Fibroblast of skin of back (primary cell): ENCODE measurements around the gene KDSR.
"Not testable (repeated sequence)": the region's sequence is repeated elsewhere in the genome, so short reads cannot be mapped to it uniquely, and the experiment has no call there.

Experiments
- DNase-seq: peaks from one replicate; pipeline ENCODE4 v3.0.0-alpha.2; 2013

Gene KDSR

DNA sequence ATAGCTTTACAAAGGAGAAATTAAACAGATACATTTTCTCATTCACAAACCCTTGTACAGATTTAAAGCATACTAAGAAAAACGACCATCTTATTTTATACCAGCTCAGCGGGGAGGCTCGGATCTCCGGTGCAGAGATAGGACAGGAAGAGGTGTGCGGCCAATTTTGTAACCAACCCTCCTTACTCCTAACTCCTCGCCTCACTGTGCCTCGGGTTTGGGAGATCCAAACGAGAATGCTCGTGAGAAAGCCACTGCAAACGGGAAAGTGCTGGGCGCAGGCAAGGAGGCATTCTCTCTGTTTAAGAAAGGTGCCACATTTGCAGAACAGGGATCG lies 1.2 kb downstream of the KDSR start:
- DNase-seq = no peak

DNA sequence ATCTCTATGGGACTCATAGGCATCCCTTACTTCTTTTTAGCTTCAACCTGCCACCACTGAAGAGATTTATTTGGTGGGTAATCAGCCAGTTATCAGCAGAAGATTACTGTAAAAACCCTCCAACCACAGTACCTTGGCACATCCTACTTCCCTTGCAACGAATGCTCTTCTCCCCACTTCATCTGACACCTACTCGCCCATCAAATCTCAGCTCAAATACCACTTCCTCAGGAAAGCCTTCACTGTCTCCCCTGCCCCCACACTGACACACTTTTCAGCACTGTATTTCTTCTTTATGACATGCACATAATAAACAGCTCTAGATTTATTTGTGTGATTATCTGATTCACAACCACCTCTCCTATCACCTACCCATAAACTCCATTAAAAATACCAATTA lies 3.1 kb downstream of the KDSR start:
- no peak for DNase-seq

DNA sequence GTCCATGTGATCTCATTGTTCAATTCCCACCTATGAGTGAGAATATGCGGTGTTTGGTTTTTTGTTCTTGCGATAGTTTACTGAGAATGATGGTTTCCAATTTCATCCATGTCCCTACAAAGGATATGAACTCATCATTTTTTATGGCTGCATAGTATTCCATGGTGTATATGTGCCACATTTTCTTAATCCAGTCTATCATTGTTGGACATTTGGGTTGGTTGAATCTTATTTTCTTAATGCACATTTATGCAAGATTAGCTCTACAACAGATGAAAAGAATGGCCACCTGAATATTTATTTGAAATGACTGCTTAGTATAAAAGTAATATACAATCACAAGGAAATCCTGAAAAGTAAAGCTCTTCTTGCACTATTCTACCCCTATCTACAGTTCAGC lies 3.6 kb downstream of the KDSR start:
- not testable (repeated sequence) for DNase-seq

DNA sequence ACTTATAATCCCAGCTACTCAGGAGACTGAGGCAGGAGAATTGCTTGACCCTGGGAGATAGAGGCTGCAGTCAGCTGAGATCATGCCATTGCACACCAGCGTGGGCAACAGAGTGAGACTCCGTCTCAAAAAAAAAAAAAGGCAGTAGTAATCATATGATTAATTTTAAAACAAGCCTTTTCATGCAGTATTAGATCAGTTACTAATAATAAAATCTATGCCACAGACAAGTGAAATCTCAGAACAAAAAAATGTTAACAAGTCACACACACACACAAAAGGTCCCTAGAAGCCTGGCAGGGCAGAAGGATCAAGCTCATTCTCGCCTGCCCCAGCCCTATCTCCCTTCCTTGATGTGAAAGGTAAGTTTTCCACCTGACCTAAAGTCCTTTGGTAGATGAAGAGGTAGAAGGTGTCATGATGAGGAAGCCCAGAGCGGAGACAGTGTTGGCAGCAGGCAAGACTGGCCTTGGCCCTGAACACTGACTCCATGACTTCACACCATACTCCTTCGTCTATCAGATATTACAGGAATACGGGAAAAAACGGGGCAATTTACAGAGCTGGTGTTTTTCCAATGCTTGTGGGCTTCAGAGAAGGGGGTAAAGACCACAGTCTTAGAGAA lies 10.6 kb downstream of the KDSR start:
- no peak for DNase-seq

DNA sequence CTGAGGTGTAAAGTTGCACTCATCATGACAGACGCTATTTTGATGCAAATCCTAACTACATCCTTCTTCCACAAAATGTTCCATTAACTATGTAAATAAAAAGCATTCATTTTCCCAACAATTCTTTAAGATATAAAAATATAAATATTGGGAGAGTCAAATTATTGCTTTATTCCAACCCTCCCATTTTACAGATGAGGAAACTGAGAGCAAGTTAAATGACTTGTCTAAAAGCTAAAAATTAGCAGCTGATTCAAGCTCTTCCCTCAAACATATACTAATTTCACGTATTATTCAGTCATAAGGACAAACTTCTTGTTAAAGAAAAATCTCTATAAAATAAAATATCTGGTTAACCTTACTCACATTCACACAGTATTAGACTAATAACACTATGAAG lies 16.8 kb downstream of the KDSR start:
- DNase-seq = no peak

DNA sequence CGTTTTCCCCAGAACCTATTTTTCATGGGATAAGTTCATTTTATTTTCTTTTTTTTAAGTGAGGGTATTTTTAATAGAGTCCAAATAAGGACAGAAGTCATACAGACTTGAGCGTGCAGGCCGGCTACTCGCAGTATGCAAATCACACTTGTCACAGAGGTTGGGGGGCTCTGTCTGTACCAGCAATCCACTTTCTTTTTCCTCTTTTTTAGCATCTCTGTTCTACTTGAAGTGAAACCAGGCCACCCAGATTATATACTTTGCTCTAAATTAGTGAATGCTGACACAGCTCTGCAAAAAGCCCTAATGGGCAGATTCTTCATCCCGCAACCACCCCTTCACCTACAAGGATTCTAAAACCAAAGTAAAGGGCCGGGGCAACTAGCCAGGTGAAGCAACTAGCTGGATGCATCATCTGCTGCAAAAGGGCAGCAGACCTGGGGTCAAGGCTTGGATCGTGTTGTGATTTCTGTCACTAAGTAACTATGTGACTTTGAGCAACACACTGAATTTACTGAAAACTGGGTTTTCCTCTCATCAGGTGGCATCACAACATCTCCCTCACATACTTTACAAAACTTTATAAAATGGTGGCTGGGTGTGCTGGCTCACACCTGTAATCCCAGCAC lies 18.4 kb downstream of the KDSR start:
- DNase-seq = no peak

DNA sequence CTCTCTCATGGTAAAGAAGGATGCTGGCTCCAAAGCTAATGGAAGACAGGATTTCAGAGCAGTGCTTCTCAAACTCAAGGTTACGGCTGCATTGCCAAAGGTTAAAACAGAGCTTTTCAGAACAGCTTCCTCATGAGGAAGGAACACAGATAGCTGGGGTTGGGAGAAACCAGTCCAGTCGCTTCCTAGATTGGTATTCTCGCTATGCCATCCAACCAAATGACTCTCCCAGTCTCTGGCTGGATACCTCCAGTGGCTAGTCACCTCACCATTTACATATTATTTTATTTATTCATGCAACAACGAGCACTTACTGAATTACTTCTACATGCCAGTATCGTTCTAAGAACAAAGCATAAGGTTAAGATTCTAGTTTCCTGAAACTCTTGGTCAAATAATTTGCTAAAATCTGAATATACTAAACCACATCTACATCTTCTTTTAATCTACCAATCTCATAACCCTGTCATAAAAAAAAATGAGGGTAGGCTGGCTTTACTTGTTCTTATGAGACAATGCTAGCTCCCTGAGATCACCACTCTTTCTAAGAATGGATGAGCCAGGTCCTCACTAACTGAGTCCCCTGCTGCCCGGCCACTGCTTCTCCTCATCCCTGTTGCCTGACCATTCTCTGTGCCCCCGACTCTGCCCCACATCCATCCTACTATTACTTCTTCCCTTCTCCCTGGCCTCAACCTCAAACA lies 20.4 kb downstream of the KDSR start:
- no peak for DNase-seq

DNA sequence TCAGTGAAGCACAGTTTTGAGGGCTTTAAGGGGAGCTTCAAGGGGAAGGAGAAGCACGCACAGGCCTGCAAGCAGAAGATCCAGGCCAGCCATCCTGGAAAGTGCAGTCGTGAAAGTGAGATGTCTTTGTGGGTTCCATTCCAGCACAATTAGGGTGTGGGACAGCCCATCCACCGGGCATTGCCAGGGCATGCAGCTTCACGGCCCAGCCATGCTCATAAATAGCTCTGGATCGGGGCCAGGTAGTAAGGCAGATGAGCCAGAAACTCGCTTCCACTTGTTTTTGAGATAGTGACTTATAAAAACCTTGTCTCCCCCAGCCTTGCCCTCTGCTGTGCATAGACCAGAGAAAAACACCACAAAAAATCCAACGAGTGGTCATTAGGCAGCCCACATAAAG lies 21.0 kb downstream of the KDSR start:
- DNase-seq = no peak

DNA sequence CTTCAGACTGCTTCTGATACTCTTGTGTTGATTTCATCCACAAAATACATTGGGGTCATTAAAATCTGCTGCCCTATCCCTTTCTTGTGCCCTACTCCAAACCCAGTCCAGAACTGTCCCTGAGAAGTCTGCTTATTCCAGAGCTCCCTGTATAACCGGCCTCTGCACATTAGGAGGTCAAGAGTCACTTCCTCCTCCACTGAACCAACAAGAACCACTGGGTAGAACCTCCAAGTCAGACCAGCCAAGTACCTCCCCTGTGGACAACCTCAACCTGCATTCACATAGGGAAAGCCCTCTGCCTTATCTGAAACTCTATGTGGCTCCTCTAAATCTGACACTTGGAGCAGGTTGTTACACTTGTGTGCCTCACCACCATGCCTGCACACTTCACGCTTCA lies 22.1 kb downstream of the KDSR start:
- DNase-seq = no peak

DNA sequence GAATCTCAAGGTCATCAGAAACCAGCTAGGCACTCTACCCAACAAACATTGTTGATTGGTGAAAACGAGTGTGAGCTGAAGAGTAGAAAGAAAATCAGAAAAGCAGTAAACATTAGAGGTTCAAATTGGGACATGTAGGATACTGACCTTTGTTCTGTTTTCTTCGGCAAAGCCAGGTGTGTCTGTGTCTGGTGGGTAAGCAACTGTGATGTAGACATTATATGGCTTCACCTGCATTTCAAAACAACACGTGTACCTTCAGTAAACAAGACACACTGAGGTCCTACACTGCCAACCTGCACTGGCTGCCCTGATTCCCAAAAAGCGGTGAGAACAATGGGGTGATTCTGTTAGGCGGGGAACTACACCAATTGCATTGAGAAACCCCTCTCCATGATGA lies 22.7 kb downstream of the KDSR start:
- no peak for DNase-seq

DNA sequence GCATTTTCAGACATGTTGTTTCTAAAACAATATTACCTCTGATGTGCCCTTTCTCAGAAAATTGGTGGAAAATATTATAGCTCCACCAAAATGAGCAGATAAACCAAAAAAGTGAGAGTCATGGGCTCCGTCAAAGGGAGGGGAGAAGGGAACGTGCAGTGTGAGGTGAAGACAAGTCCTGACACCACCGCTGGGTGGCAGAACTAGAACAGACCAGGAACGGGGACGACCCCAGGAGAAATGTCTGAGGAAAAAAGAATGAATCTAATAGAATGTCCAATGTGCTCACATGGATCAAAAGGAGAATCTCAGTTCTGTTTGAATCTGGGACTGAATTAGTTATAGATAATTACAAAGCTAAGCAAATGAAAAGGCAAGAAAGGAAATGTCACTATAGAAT lies 24.8 kb downstream of the KDSR start:
- peak; percentile 40 for DNase-seq

DNA sequence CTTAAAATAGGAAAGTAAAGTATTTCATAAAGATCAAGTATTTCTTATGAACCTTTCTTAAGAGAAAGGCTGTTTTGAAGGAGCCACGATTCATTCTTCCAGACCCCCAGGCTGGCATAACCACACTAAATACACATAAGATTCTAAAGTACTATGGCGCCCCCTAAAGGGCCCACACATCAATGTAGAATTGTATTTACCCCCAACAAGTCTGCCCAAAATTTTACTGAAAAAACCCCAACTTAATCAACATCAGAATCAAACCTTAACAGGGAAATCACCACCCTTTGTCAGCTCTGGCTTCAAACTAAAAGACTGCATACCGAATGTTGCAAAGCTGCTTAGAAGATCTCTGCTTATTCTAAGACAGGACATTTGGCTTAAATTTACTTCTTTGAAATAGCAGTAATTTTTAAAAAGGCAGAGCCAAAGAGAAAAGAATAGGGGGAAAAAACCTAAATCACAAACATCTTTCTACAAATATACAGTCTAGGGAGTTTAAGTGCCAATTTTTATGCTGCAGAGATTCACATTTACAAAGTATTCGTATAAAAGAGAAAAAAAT lies 27.0 kb downstream of the KDSR start:
- peak; percentile 49 for DNase-seq

DNA sequence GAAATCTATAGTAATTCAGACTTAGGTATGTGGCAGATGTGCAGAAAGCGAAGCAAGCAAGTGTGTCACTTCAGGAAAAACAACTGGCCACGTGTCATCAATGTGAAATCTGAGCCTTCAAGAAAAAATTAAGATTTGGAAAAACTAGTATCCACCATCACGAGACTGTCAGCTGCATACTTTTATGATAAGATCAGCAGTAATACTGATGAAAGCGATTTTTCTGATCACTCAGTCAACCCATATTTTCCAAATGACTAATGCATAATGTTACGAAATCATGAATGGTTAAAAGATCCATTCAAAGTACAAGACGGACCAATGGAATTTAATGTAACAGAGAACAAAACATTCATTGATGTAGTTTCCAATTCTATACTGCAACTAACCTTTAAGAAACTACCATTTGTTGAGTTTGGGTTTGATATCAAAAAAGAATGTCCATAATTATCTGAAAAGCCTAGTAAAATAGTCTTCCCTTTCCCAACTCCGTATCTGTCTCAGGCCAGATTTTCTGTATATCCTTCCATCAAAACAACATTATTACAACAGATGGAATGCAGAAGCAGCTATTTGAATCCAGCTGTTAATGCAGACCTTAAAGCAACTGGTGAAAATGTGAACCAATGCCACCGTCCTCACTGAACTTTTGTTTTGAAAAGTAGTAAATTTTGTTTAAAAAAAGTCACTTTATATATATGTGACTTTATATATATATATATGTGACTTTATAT lies 30.5 kb downstream of the KDSR start:
- DNase-seq = peak; percentile 92

DNA sequence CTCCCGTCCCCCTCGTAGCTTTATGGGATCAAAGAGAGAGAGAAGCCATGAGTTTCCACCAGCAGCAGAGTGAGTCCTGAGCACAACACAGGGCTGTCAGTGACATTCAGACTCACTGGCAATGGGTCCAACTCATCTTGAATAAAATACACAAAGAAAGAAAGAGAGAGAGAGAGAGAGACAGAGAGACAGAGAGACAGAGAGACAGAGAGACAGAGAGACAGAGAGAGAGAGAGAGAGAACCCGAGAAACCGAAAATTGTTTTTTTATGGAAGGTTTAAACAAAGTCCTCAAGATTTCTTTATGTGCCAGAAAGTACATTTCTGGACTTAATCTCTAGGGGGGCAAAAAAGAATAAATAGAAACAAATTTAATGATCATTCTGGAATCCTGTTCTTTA lies 35.9 kb downstream of the KDSR start:
- DNase-seq = no peak

DNA sequence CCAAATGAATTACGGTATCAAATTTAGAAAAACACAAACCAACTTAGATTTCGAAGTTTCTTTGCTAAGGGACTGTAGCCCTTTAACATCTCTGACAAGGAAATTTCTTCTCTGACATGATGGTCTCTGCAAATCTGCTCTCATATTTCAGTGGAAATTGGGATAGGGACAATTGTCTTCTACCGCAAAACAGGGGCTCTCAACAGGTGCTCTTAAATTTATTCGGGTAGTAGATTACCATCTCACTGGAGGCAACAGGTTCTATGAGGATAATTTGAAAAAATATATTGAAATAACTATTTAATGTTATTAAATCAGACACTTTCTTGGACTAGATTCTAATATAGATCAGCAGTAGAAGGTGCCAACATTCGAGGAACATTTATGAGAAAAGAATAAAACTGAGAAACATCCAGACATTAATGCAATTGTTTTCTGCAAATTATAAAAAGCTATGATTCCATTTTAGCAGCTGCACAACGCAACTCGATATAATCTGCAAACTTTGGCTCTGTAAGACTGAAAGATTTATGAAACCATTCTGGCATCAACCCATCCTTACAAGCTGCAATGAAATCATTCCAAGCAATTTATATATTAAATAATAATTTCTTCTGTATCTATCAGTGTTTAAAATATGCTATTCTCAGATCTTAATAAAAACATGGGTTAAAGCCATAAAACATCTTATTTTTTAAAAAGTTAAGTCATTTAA lies 37.4 kb downstream of the KDSR start:
- DNase-seq = no peak

DNA sequence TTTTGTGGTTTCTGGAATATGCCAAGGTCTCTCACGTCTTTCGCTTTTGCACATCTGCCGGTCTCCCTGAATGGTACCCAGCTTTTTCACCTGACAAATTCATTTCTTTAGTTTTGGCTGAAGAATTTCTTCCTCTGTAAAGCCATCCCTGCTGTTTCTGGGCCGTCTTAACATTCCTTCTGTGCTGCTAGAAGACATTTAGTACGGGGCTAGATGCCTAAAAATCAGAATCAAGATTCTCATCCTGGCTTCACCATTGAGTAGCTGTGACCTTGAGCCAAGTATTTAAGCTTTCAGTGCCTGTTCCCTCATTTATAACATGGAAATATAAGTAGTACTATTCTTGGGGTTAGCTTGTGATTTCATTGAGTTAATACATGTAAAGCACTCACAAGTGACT lies 41.0 kb downstream of the KDSR start:
- no peak for DNase-seq

DNA sequence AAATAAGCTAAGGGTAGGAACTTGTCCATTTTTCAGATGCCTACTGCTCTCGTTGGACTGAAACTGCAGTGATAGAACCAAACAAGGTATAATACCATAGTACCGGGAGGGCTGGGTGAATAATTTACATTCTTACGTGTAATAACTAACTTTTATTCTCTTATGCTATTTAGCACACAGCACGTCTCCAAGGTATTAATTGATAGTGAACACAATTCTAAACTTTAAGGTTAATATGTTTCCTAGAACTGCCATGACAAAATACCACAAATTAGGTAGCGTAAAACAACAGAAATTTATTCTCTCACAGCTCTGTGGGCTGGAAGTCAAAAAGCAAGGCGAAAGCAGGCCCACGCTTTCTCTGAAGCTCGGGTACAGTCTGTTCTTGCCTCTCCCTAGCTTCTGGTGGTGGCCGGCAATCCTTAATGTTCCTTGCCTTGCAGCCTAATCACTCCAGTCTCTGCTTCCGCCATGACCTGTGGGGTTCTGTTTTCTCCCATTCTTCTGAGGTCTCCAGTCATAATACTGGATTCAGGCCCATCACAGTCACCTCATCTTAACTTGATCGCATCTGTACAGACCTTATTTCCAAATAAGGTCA lies 41.8 kb downstream of the KDSR start:
- DNase-seq = no peak

DNA sequence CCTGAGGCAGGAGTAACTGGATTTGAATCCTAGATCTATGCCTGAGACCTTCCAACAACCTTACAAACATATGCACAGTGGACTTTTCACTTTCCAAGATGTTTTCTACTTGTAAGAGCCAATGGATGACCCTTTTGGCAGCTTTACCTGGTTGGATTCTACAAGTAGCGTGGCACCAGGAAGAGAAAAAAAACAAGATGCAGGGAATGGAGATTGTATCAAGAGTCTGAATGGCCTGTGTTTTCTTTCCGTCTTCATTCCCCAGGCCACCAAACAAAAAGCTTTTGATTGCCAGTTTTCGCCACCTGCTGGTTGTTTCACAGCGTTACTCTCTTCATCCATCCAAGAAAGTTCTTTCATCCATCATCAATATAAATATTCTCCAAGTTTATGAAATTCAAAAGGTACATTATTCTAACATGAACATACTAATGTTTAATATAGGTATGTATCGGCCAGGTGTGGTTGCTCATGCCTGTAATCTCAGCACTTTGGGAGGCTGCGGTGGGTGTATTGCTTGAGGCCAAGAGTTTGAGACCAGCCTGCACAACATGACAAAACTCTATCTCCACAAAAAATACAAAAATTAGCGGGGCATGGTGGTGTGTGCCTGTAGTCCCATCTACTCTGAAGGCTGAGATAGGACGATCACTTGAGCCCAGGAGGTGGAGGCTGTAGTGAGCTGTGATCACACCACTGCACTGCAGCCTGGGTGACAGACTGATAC lies 43.9 kb downstream of the KDSR start:
- DNase-seq = peak; percentile 70

DNA sequence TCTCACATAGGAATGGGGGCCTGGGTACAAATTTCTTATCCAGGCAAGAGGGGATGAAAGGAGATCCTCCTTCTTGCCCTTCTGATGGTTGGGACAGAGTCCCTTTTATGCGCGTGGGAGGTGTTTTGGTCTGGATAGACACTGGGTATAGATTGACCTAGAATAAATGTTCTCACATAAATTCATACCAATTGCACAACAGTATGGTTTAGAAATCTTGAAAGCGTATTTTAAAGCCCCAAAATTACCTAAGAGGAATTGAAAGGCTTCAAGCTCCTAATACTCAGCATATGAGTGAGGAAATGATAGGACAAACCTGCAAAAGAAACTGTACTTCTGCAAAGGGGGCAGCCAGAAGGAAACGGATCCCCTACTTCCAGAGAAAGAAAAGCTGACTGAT lies 44.8 kb downstream of the KDSR start:
- no peak for DNase-seq

DNA sequence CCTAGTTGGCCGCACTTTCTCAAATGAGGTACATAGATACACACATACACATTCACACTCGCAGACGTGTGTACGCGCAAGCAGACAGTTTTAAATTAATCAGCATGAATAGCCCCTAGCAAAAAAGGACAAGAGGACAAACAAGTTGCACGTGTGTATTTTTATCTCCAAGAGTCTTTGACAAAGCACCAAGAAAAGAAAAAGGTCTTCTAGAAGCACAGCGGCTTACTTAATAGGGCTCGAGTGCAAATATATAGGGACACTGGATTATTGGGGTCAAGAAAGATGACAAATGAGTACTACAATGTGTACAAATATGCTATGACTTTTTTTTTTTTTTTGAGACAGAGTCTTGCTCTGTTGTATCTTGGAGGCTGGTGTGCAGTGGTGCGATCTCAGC lies 45.7 kb downstream of the KDSR start:
- DNase-seq = no peak

DNA sequence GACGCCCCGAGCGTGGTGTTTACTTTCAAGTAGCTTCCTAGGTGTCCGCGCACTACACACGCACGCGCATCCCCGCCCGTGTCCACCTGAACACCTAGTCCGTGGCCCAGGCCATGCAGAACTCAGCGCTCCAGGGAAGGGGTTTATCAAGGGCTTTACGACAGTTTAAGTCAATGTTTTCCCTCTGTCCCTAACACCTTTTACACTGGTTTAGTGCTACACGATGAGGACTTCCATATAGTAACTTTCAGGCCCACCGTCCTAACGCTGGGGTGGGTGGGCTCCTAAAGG lies 46.1 kb downstream of the KDSR start:
- DNase-seq = no peak
